Activated CD8-positive, alpha-beta memory T cell treated with anti-CD3 and anti-CD28 coated beads, Interleukin-2, amount 10 ng/mL, durations not matched to agents 7 days and 5 days (primary cell): Measurements from ENCODE around the gene ABCG4. TPM values are rescaled to one million over a fixed set of nuclear protein-coding genes. Genes with fewer than 3 reads are reported as not detected.
"Not testable (repeated sequence)": the region's sequence is repeated elsewhere in the genome, so short reads cannot be mapped to it uniquely, and the experiment has no call there.

Experiments
- ATAC-seq: fragments of 150-1000 bp; cut with Tn5 transposase; one replicate; pipeline ENCODE4 v1.10.0; 2021; ENCODE audit warnings: moderate library complexity
- CTCF ChIA-PET: fragments of 350-600 bp; sonication (Branson Sonifier 250); formaldehyde crosslinking; loops from one replicate; lab custom pipeline; 2021; ENCODE audit warnings: antibody characterized with exemption; lab: Charles Lee
- DNase-seq: peaks from one replicate; pipeline ENCODE4 v3.0.0-alpha.2; 2020
- H3K27ac Mint-ChIP-seq: one replicate; pipeline ENCODE4 v1.8.0; 2021; ENCODE audit warnings: mild to moderate bottlenecking, mixed read lengths
- H3K27me3 Mint-ChIP-seq: one replicate; pipeline ENCODE4 v1.8.0; 2021; ENCODE audit warnings: mixed read lengths
- H3K36me3 Mint-ChIP-seq: one replicate; pipeline ENCODE4 v1.8.0; 2021; ENCODE audit warnings: mild to moderate bottlenecking, mixed read lengths
- H3K4me1 Mint-ChIP-seq: one replicate; pipeline ENCODE4 v1.8.0; 2021; ENCODE audit warnings: mixed read lengths
- H3K4me3 Mint-ChIP-seq: one replicate; pipeline ENCODE4 v1.8.0; 2021; ENCODE audit warnings: mild to moderate bottlenecking, moderate library complexity, mixed read lengths
- H3K9me3 Mint-ChIP-seq: one replicate; pipeline ENCODE4 v1.8.0; 2022; ENCODE audit warnings: low read depth, mixed read lengths
- total RNA-seq, 2 experiments: library from RNA; stranded (reverse); gene quantifications; one replicate each; pipeline ENCODE4 v1.2.3, GENCODE V29; 2021

Gene ABCG4
- total RNA-seq, 2 experiments from 2014 or later = not detected

DNA sequence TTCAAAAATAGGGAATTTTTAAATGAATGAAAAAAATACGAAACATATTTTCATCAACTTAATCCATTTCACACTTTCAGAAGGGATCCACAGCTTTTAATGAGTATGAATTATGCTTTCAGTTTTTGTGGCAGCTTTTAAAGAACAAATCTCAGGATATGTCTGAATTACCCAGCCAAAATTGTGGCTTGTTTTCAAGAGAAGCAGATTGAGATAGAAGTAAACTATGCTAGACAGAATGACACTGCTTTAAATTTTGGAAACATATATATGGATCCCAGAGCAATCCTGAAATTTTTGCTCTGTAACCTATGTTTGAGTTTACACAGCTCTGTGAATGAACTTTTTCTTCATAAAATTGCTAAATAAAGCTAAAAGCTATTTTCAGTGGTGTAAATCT, 29.9 kb upstream of the ABCG4 start:
- CTCF ChIA-PET = interaction anchor here (0.8 to 1.2 kb wide), 4 partner anchors 12 to 219 kb away, joined by 3 to 5 read pairs (median 4); partner anchors contain the start of gene C2CD2L
- no peaks in the 10 kb centered on the region for H3K27me3 Mint-ChIP-seq
- ATAC-seq (no peak), DNase-seq (no peak)
- H3K4me3 Mint-ChIP-seq = no peak overlapping the region
- no peaks in the 10 kb centered on the region for H3K9me3 Mint-ChIP-seq
- peaks cover 44% of the 10 kb centered on the region for H3K4me1 Mint-ChIP-seq
- no peak overlapping the region for H3K27ac Mint-ChIP-seq
- H3K36me3 Mint-ChIP-seq = peaks cover 28% of the 10 kb centered on the region

DNA sequence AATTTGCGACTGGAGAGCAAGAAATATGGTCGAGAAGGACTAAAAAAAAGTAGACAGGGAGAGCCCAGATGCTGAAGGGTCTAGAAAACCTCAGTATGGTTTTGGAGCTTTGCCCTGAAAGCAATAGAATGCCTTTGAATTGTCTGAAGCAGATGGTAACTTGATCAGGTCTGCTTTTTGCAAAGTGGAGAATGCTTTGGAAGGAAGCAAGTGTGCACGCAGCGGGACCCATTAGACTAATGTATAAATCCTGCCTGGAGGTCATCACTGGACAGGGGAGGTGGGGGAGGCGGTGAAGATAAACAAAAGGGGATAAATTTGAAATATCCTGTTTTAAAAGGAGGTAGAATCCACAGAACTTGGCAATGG, 28.2 kb upstream of the ABCG4 start:
- CTCF ChIA-PET = interaction anchor here (0.7 to 2.8 kb wide), 4 partner anchors 12 to 86 kb away, joined by 3 to 10 read pairs (median 4); partner anchors contain the start of genes C2CD2L and CBL
- ATAC-seq = no peak
- no peak for DNase-seq
- peaks cover 31% of the 10 kb centered on the region for H3K4me1 Mint-ChIP-seq
- no peaks in the 10 kb centered on the region for H3K9me3 Mint-ChIP-seq
- H3K36me3 Mint-ChIP-seq = peaks cover 22% of the 10 kb centered on the region
- peak overlapping the region; percentile 87 for H3K27ac Mint-ChIP-seq
- no peaks in the 10 kb centered on the region for H3K27me3 Mint-ChIP-seq
- peak overlapping the region; percentile 99 for H3K4me3 Mint-ChIP-seq

DNA sequence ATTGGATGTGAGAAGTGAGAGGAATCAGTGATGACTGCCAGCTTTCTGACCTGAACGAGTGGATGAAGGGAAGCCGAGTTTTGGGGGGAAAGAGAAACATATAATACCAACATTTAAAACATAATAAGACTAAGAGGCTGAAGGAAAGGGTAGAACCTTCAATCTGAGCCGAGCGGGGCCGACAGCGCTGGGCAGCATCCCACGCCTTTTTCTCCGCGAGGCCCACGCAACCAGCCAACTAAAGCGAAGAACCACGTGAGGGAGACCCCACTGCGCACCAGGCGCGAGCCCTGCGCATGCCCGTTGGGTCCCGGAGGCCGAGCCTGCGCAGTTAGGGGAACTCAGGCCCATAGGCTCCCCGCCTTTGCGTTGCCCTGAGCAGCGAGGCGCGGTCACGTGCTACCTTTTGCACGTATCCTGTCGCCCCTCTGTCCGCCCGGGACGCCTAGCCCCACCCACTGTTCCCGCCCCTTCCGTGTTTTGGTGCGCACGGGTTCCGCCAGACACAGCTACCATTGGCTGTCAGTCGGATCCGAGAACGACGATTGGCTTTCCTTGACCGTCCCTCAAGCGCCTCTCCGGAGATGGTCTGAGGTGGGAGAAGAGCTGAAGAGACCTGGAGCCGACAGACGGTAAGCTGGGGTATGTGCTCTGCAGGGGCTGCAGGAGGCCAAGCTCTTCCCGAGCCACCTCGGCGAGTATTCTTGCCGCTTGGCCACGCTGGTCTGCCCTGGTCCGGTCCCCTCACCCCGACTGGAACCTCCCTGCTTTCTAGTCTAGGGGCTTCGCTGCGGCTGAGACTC, 27.6 kb upstream of the ABCG4 start, which contains the start of gene HINFP:
HINFP (plus strand) TSS at position 573 of the 803 bp plus-strand sequence. CDS start 5,365 bp downstream, outside the sequence.
- no peaks in the 10 kb centered on the region for H3K9me3 Mint-ChIP-seq
- no peaks in the 10 kb centered on the region for H3K27me3 Mint-ChIP-seq
- H3K4me3 Mint-ChIP-seq = peak within 1 kb of the TSS; percentile 99
- peaks cover 18% of the 10 kb centered on the region for H3K36me3 Mint-ChIP-seq
- CTCF ChIA-PET = interaction anchor here (0.6 to 2.8 kb wide), 10 partner anchors 12 to 202 kb away, joined by 3 to 10 read pairs (median 4); partner anchors contain the start of gene C2CD2L
- DNase-seq = peak; percentile 100
- ATAC-seq = peak; percentile 95
- peak within 1 kb of the TSS; percentile 87 for H3K27ac Mint-ChIP-seq
- peaks cover 28% of the 10 kb centered on the region for H3K4me1 Mint-ChIP-seq

DNA sequence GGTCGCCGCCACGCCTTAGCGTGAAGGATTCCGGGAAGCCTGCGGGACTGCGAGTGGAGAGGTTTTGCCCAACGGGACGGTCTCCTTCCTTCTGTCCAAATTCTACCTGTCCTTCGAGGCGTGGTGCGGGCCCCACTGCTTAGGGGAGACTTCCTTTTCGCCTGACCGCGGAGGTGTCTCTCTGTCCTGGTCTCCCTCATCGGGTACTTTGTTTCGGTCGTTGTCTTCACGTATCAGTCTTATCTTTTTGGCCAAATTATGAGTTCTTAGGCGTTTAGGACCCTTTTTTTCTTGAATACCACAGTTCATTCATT, 27.1 kb upstream of the ABCG4 start:
- DNase-seq (no peak), ATAC-seq (no peak)
- Mint-ChIP-seq H3K27ac (peak overlapping the region; percentile 87), H3K4me1 (peaks cover 33% of the 10 kb centered on the region), H3K27me3 (no peaks in the 10 kb centered on the region), H3K9me3 (no peaks in the 10 kb centered on the region), H3K36me3 (peaks cover 15% of the 10 kb centered on the region), H3K4me3 (peak overlapping the region; percentile 99)
- CTCF ChIA-PET = interaction anchor here (0.8 to 2.8 kb wide), 9 partner anchors 13 to 202 kb away, joined by 3 to 10 read pairs (median 3); partner anchors contain the start of gene C2CD2L

DNA sequence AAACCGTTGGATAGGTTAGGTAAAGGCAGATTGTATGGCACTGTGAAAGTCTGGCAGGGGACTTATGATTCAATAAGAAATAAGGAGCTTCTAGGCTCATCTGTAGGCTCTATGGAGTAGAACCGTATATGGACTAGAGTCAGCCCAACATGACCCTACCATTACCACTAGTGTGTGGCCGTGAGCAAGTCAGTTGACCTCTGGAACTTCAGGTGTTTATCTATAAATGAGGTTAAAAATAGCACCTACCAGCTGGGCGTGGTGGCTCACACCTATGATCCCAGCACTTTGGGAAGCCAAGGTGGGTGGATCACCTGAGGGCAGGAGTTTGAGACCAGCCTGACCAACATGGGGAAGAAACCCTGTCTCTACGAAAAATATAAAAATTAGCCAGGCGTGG, 23.0 kb upstream of the ABCG4 start:
- Mint-ChIP-seq H3K27ac (no peak overlapping the region), H3K27me3 (no peaks in the 10 kb centered on the region), H3K9me3 (no peaks in the 10 kb centered on the region), H3K4me1 (peaks cover 34% of the 10 kb centered on the region), H3K36me3 (peaks cover 22% of the 10 kb centered on the region), H3K4me3 (no peak overlapping the region)
- CTCF ChIA-PET = interaction anchor here (0.9 to 1.0 kb wide), 2 partner anchors 43 to 58 kb away, joined by 3 read pairs; partner anchors contain the start of genes NLRX1 and VPS11
- DNase-seq (no peak), ATAC-seq (no peak)

DNA sequence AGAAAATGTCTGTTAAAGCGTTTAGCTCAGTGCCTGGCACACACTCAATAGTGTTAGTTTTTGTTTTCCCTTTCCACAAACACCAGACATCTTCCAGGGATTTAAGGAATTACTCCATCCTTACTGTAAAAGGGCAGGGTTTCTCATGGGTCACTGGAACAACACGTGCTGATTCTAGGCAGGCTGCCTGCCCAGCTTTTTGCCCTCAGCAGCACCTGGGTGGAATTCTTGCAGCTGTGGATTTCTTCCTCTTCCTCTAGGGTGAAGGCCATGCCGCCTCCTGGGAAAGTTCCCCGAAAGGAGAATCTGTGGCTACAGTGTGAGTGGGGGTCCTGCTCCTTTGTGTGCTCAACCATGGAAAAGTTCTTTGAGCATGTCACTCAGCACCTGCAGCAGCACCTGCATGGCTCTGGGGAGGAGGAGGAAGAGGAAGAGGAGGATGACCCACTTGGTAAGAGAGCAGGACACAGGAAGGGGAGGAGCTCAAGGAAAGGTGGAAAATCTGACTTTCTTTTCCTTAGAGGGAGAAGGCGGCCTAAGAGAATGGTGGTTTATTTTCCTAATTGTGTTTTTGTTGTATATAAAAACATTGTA, 22.1 kb upstream of the ABCG4 start:
- H3K36me3 Mint-ChIP-seq = peaks cover 28% of the 10 kb centered on the region
- no peaks in the 10 kb centered on the region for H3K27me3 Mint-ChIP-seq
- peak overlapping the region; percentile 20 for H3K27ac Mint-ChIP-seq
- DNase-seq (no peak), ATAC-seq (no peak)
- H3K4me3 Mint-ChIP-seq = no peak overlapping the region
- H3K9me3 Mint-ChIP-seq = no peaks in the 10 kb centered on the region
- CTCF ChIA-PET = interaction anchor here (0.9 to 1.0 kb wide), 2 partner anchors 42 to 59 kb away, joined by 3 read pairs; partner anchors contain the start of genes NLRX1 and VPS11
- peaks cover 31% of the 10 kb centered on the region for H3K4me1 Mint-ChIP-seq

DNA sequence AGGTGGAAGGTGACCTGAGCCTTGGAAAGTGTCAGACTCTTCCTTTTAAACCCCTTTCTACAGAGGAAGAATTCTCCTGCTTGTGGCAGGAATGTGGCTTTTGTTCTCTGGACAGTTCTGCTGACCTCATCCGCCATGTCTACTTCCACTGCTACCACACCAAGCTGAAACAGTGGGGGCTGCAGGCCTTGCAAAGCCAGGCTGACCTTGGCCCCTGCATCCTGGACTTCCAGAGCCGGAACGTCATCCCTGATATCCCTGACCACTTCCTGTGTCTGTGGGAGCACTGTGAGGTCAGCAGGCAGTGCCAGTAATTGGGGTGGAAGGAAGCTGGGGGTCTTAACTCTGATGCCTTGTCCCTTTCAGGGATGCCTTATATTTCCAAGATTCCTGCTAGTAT, 18.2 kb upstream of the ABCG4 start:
- CTCF ChIA-PET = no interaction called here
- no peak for ATAC-seq
- no peaks in the 10 kb centered on the region for H3K9me3 Mint-ChIP-seq
- peaks cover 34% of the 10 kb centered on the region for H3K36me3 Mint-ChIP-seq
- H3K27me3 Mint-ChIP-seq = no peaks in the 10 kb centered on the region
- H3K4me1 Mint-ChIP-seq = peaks cover 14% of the 10 kb centered on the region
- no peak for DNase-seq
- no peak overlapping the region for H3K4me3 Mint-ChIP-seq
- H3K27ac Mint-ChIP-seq = no peak overlapping the region

DNA sequence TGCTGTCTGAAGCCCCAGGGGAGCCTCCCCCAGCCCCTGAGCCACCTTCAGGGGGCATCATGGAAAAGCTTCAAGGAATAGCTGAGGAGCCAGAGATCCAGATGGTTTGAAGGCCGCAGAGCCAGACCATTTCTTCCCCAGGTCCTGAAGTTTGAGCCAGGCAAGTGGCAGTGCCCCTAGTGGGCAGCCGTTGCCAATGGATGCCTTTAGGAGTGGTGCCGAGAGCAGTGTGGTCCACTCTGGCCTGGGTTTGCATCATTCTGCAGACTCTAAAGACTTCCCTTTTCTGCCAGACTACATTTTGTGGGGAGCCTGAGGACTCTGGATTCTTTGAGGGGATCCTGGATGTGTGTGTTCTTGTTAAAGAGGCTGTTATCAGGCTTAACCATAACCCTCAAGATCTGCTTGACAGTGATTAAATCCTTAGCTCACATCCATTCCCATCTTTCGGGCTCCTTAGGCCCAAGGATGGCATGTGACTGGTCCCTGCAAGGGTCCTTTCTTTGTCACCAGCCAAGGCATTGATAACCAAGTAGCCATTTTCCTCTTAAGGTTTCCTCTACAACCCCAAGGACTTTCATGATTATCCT, 14.4 kb upstream of the ABCG4 start:
- Mint-ChIP-seq H3K4me3 (no peak overlapping the region), H3K9me3 (no peaks in the 10 kb centered on the region), H3K27me3 (peaks cover 10% of the 10 kb centered on the region), H3K27ac (no peak overlapping the region), H3K36me3 (peaks cover 30% of the 10 kb centered on the region), H3K4me1 (peaks cover 3% of the 10 kb centered on the region)
- ATAC-seq (peak; percentile 51), DNase-seq (no peak)
- CTCF ChIA-PET = interaction anchor here (1.0 to 1.8 kb wide), 4 partner anchors 10 to 72 kb away, joined by 3 to 6 read pairs (median 4); partner anchors contain the start of genes ABCG4 and C2CD2L

DNA sequence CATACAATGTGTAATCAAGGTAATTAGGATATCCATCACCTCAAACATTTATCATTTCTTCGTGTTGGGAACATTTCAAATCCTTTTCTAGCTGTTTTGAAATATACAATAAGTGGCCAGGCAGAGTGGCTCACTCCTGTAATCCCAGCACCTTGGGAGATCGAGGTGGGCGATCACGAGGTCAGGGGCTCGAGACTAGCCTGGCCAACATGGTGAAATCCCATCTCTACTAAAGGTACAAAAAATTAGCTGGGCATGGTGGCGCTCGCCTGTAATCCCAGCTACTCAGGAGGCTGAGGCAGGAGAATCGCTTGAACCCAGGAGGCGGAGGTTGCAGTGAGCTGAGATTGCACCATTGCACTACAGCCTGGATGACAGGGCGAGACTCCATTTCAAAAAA, 9.6 kb upstream of the ABCG4 start:
- ATAC-seq, DNase-seq, H3K36me3 Mint-ChIP-seq, H3K4me3 Mint-ChIP-seq, H3K4me1 Mint-ChIP-seq, H3K9me3 Mint-ChIP-seq, H3K27ac Mint-ChIP-seq: not testable (repeated sequence)
- CTCF ChIA-PET = interaction anchor here (1.1 to 1.2 kb wide), 3 partner anchors 30 to 152 kb away, joined by 3 read pairs; no protein-coding TSS in a partner anchor
- H3K27me3 Mint-ChIP-seq = peaks cover 18% of the 10 kb centered on the region

DNA sequence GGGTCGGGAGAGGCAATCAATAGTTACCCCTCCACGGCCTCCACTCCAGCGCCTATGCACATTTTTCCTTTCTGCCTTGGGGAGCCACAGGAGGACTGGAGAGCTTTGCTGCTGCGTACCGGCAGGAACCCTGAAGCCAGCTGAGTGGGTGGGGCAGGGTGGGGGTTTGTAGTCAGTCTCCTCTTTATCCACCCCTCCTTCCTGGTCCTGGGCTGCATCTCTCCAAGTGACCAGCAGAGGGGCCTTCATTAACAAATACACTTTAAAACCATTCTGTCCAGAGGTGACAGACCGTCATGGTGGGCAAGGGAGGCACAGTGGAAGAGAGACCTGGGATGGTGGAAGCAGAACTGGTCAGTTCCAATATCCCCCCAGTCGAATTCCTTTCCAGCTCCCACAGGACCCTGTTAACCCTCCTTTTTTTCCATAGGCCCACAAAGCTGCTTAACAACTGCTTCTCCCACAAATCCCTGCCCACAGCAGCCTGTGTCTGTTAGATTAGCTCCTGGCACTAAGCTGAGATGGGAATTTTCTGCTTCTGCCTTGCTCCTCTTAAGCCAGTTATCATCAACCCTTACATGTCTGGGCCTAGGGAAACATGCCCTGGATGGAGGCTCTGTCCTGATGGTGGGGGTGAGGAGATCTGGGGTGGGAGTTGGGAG, 3.9 kb upstream of the ABCG4 start:
- peaks cover 44% of the 10 kb centered on the region for H3K27me3 Mint-ChIP-seq
- H3K9me3 Mint-ChIP-seq = no peaks in the 10 kb centered on the region
- H3K4me1 Mint-ChIP-seq = peaks cover 9% of the 10 kb centered on the region
- no peaks in the 10 kb centered on the region for H3K36me3 Mint-ChIP-seq
- CTCF ChIA-PET = interaction anchor here (1.2 to 2.0 kb wide), 4 partner anchors 34 to 193 kb away, joined by 3 to 6 read pairs (median 4); no protein-coding TSS in a partner anchor
- DNase-seq = peak; percentile 67
- H3K27ac Mint-ChIP-seq = no peak overlapping the region
- no peak overlapping the region for H3K4me3 Mint-ChIP-seq
- peak; percentile 54 for ATAC-seq

DNA sequence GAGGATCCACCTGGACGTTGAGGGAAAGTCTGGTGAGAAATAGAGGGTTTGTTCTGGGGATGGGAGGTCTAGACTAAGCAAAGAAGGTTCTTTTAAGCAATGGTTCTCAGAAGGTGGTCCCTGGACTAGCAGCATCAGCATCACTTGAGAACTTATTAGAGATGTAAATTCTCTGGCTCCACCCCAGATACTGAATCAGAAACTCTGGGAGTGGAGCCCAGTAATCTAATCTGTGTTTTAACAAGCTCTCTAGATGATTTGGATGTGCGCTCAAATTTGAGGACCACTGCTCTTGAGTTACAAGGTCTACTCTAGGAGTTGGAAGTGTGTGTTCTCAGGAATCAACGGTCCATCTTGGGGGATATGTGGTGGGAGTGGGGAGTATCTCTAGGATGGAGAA, 3.3 kb upstream of the ABCG4 start:
- Mint-ChIP-seq H3K36me3 (no peaks in the 10 kb centered on the region), H3K4me1 (peaks cover 10% of the 10 kb centered on the region), H3K27ac (no peak overlapping the region), H3K4me3 (no peak overlapping the region), H3K27me3 (peaks cover 49% of the 10 kb centered on the region), H3K9me3 (no peaks in the 10 kb centered on the region)
- ATAC-seq = no peak
- DNase-seq = no peak
- CTCF ChIA-PET = interaction anchor here (0.8 to 2.0 kb wide), 5 partner anchors 33 to 192 kb away, joined by 3 to 6 read pairs (median 3); no protein-coding TSS in a partner anchor

DNA sequence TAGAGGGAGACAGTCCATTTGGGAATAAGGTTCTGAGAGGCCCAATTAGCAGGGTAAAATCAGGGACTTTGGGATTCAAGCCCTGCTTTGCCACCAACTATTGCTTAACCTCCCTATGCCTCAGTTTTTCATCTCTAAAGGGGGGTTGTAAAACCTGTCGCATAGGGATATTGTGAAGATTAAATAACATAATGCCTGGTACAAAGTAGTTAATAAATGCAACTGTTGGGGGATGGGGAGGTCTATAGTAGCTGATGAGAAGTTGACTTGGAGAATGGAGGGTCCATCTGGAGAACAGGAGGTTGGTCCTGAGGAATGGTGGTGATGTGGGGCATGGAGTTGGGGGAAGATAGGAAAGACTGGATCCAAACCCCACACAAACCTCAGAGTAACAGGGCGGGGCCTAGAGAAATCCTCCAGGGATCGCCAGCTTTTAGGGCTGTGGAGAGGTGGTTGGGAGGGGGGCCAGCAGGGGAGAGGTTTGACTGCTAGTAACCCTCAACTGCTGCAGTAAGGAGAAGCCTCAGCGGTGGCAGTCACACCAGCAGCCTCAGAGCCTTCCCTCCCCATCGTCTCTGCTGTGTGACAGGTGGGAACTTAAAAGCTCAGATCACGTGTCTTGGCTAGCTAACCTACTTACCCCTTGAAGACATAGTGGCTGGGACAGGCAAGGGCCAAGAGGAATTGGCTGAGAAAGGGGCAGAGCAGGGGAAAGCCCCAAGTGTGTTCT, 1.1 kb upstream of the ABCG4 start:
- H3K27me3 Mint-ChIP-seq = peaks cover 69% of the 10 kb centered on the region
- DNase-seq (no peak), ATAC-seq (no peak)

More for the DNA sequence above, 1.1 kb upstream of the ABCG4 start:
- CTCF ChIA-PET = interaction anchor here (1.3 to 1.6 kb wide), 3 partner anchors 14 to 176 kb away, joined by 4 to 8 read pairs (median 6); partner anchors contain the start of gene CBL
- Mint-ChIP-seq H3K36me3 (no peaks in the 10 kb centered on the region), H3K4me1 (peaks cover 10% of the 10 kb centered on the region), H3K27ac (no peak overlapping the region), H3K9me3 (no peaks in the 10 kb centered on the region), H3K4me3 (no peak overlapping the region)
